Measurements from ENCODE around the gene SUPT20HL1.
"Not testable (repeated sequence)": the region's sequence is repeated elsewhere in the genome, so short reads cannot be mapped to it uniquely, and the experiment has no call there.

The SUPT20HL1 gene

DNA sequence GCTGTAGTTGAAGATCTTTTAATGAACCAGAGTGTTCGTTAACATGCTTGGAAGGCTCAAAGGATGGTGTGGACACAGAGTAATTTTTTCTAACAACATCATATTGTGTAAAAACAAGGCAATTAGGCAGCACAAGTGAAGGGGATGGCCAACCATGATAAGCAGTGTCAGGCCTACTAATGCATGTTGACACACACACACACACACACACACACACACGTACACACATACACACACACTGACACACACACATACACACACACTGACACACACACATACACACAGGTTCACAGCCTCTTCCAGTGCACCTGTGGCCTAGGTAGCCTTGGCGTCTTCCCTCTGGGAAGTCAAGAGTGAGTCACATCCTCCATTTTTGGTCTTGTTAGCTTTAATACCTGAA, at the start of gene SUPT20HL1:
TSS of gene SUPT20HL1 (plus strand) at position 368 of the 400 bp plus-strand sequence. CDS start 2,122 bp downstream, outside the sequence.
- DNase-seq, result no peak

- DNase-seq, result not testable (repeated sequence)
Measured at GRCh38 chrX:24310916-24311315, 49.5 kb upstream of the SUPT20HL1 start.

DNA sequence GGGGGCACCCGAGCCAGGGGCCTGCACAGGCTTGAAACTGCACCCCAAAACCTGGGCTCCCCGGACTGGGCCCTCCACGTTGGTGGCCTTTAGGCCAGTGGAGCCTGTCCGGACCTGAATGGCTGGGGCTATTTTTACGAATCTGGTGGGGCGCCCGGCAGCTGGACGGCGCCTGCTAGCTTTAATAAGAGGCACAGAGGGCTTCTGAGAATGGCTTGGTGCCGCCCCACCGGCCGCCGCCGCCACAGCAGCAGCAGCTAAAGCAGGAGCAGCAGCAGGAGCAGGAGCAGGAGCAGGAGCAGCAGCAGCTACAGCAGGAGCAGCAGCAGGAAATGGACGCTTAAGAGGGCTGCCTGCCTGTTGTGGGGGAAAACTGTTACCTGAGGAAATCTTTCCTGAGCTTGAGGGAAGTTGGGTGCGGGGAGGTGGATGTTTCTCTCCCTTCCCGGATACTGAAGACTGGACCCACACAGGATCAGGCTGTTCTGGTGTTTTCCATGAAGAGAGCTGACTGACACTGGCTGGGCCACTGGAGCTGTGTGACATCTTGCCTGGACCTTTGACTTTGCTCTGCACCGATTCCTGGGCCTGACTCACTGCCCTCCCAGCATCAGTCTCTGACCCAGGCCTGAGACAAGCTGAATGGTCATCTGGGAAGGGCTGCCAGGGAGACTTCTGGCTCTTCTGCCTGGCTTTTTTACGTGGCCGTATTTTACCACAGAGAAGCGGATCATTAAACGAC, 48.8 kb upstream of the SUPT20HL1 start:
- DNase-seq, result not testable (repeated sequence)

- DNase-seq, result not testable (repeated sequence)
Measured at GRCh38 chrX:24312249-24312607, 48.2 kb upstream of the SUPT20HL1 start.

GRCh38 chrX:24314019-24314635, 46.3 kb upstream of the SUPT20HL1 start, which contains the start of gene SUPT20HL2:
Gene SUPT20HL2, minus strand, starts transcription at chrX:24314069. Its CDS starts 754 bp downstream, at chrX:24313315.
- no peak for DNase-seq

DNA sequence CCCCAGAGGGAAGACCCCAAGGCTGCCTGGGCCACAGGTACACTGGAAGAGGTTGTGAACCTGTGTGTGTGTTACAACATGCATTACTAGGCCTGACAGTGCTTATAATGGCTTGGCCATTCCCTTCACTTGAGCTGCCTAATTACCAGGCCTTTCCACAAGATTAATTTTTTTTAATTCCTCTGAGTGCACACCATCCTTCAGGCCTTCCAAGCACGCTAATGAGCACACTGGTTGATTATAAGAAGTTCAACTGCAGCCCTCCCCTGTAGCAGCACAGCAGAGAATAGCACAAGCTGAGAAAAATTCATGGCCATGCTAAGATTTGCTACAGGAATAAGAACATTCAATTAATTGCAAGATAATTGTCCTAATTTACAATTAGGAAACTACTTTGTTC, 44.3 kb upstream of the SUPT20HL1 start:
- DNase-seq, result no peak

GRCh38 chrX:24317567-24317966, 42.9 kb upstream of the SUPT20HL1 start:
- no peak for DNase-seq

DNA sequence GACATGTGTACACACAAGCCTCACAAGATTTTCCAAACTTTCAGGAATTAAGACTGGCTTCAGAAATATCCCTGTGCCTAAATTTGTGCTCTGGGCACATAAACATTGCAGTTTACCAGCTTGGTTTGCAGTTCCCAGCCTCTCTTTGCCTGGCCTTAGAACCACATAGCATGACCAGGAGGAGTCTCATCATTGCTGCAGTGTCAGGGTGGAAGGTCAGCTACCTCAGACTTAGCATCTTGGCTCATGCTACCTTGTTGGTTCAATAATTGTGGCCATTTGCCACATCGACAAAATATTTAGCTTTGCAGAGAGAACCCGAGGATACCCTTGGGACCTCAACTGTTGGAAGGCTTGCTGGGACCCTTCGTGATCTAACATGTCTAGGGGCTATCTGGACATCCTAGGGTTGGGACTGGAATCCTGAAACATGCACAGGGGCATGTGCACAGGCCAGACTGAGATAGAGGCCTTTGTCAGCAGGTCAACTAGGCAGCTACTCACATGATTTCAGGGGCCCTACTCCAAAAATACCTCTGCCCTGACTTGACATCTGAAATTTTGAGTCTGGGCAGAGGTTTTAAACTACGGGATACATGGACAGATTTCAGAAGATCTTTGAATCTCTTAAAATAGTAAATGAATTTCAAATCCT, 38.6 kb upstream of the SUPT20HL1 start:
- no peak for DNase-seq

- no peak for DNase-seq
Measured at GRCh38 chrX:24325231-24325630, 35.2 kb upstream of the SUPT20HL1 start.

- DNase-seq, result no peak
Measured at GRCh38 chrX:24332878-24333277, 27.6 kb upstream of the SUPT20HL1 start.

DNA sequence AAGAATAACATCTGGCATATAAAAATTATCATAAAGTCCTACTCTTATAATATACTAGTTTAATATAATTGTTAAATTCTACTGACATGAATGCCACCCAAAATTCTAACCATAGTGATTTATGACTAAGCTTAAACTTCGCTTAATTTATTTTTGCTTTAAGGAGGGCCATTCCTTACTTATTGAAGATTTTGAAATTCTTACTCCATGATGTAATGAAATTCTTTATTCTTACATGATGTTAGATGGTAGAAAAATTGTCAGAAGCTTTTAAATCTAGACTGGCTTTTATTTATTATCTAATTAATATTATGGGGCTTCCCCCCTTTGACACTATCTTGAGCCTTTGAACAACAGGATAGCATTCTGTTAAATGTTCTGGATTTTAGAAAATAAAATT, 27.1 kb upstream of the SUPT20HL1 start:
- DNase-seq, result no peak

GRCh38 chrX:24334461-24334860, 26.0 kb upstream of the SUPT20HL1 start:
- DNase-seq, result no peak

- DNase-seq, result no peak
Measured at GRCh38 chrX:24335871-24336270, 24.6 kb upstream of the SUPT20HL1 start.

DNA sequence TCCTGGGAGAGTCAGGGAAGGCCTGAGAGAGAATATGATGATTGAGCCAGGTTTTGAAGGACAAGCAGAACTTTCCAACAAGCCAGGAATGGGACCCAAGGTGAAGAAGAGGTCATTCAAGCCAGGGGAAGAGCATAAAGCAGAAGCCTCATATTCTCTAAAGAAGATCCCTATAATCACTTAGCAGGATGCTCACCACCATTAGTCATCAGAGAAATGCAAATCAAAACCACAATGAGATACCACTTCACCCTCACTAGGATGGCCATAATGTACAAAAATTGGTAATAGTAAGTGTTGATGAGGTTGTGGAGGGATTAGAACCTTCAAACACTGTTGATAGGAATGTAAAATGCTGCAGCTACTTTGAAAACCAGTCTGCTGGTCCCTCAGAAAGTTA, 20.5 kb upstream of the SUPT20HL1 start:
- DNase-seq, result no peak

- DNase-seq, result no peak
Measured at GRCh38 chrX:24340501-24340900, 19.9 kb upstream of the SUPT20HL1 start.

DNA sequence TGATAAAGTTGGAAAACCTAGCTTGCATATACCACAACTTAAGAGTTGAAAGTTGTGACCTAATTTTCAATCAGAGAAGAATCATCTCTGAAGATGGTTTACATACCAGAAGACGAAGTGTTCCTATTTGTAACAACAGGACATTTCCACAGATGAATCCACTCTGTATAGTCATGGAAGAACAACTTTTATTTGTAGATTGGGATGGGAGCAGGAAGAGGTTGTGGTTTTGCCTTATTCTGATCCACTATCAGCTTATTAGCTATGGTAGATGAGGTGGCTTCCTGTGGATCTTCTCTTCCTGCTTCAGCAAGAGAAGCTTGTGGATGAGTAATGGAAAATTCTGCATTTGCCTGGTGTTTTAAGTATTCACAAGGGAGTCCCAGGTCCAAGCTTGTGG, 18.6 kb upstream of the SUPT20HL1 start:
- DNase-seq, result no peak

DNA sequence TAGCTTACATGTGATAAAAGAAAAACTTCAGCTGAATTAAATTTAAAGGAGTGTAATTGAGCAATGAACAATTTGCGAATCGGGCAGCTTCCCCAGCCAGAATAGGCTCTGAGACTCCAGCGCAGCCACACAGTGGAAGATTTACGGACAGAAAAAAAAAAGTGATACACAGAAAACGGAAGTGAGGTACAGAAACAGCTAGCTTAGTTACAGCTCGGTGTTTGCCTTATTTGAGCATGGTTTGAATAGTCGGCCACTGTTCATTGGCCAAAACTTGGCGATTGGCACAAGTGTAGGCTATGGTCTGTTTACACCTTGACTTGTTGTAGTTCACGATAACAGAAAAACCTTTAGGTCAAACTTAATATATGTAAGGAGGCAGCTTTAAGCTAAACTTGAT, 16.7 kb upstream of the SUPT20HL1 start:
- DNase-seq, result no peak

- DNase-seq, result no peak
Measured at GRCh38 chrX:24347881-24348280, 12.6 kb upstream of the SUPT20HL1 start.

GRCh38 chrX:24350217-24350616, 10.2 kb upstream of the SUPT20HL1 start:
- no peak for DNase-seq

DNA sequence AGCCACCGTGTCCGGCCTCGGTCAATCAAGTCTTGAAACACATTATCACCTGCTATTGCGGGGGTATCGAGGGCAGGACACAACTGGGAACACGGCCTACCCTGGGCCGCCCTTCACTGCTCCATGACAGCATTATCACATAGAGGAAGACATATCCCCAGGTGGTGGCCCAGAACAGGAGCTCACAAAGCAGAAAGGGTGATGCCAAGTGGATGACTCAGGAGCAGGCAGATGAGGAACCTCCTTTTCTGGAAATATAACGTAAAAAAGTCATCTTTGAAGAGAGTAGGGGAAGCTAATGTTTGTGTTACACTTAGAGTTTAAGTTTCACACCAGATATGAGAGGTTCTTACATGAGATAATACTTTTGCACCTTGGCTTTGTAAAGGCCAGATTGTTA, 5.3 kb upstream of the SUPT20HL1 start:
- no peak for DNase-seq

DNA sequence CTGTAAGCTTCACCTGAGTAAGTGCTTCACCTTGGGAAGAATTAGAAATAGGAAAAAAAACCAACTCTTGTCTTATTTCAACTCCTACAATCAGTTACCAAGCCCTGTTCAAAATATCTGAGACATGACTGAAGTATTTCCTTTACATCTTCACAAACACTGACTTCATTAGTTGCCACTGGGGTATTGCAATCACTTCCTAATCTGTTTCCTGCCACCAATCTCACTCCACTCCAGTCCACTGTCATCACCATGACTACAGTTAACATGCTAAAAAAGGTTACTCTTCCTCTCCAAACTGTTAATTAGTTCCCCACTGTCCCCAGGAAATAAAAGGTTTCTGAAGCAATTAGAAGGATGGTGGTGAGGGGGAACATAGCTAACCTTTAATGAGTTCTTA, 3.3 kb upstream of the SUPT20HL1 start:
- DNase-seq, result no peak

DNA sequence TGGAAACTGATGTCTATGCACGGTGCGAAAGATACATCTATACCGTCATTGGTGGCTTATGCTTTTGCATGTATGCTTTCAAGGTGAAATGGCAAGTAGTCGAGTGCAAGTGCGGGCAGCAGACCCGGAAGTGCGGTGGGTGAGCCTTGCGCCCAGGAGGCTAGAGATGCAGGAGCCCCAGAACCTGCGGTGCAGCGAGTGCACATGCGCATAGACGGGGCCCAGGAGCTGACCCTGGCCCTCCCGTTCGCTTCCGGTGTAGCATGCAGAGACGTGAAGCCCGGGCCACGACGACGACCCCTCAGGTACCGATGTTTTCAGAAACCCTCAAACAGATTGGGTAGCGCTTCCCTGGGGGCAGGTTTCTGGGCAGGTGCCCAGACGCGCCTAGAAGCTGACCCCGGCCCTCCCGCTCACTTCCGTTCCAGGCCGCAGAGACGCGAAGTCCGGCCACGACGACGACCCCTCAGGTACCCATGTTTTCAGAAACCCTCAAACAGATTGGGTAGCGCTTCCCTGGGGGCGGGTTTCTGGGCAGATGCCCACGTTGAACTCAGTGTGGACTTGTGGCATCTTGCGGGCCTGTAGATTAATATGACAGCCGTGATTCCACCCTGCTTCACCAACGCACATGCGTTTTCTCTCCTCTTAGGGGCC, 1.8 kb downstream of the SUPT20HL1 start:
- not testable (repeated sequence) for DNase-seq

GRCh38 chrX:24363432-24364181, 3.2 kb downstream of the SUPT20HL1 start:
- not testable (repeated sequence) for DNase-seq

All from cortex of kidney (tissue), 1 donor.